DND-41 (cell line): ENCODE data around the gene ITIH5.

Source experiments
- CTCF ChIP-seq: IDR thresholded peaks from 2 replicates; pipeline ENCODE4 v1.5.1; 2012; ENCODE audit warnings: borderline replicate concordance, low read length, moderate library complexity, mild to moderate bottlenecking; ENCODE audit not compliant: poor library complexity, severe bottlenecking; ENCODE audit errors: extremely low read depth
- EZH2 ChIP-seq: IDR thresholded peaks from 3 replicates; pipeline ENCODE4 v1.6.1; 2012; ENCODE audit warnings: borderline replicate concordance, low read depth, mild to moderate bottlenecking, moderate library complexity, low read length, inconsistent platforms; ENCODE audit not compliant: severe bottlenecking

- TF ChIP-seq CTCF (no peak), EZH2 (no peak)
Measured at GRCh38 chr10:7513936-7514335, 152.8 kb downstream of the ITIH5 start.
